Common myeloid progenitor, CD34-positive (primary cell): ENCODE data around the gene VWA3A.

Experiments used
- CTCF ChIA-PET: fragments of 350-600 bp; sonication (Branson Sonifier 250); formaldehyde crosslinking; loops from one replicate; lab custom pipeline; 2021; ENCODE audit warnings: antibody characterized with exemption; lab: Charles Lee
- POLR2A ChIA-PET: fragments of 350-600 bp; sonication (Branson Sonifier 250); formaldehyde crosslinking; loops from one replicate; lab custom pipeline; 2021; ENCODE audit warnings: antibody characterized with exemption; lab: Charles Lee
- DNase-seq, 3 donors: peaks; one replicate each; pipeline versions ENCODE4 v3.0.0 to v3.0.0-alpha.2; 2013
- H3K27ac ChIP-seq, 2 experiments: 1 replicate in 1 of 2; 2 replicates in 1 of 2; pipeline ENCODE4 v1.7.0; 2013; ENCODE audit warnings: inconsistent platforms in 2 of 2, low read length in 2 of 2, mild to moderate bottlenecking in 2 of 2, low read depth in 1 of 2, moderate library complexity in 1 of 2; ENCODE audit not compliant: severe bottlenecking in 2 of 2, insufficient read depth in 1 of 2, poor library complexity in 1 of 2
- H3K27me3 ChIP-seq, 5 experiments: replicated peaks in 2 of 5; 1 replicate in 3 of 5; 2 replicates in 2 of 5; pipeline versions ENCODE4 v1.6.1 to v1.7.0; 2013; ENCODE audit warnings: low read length in 4 of 5, mild to moderate bottlenecking in 2 of 5, moderate library complexity in 2 of 5, inconsistent platforms in 1 of 5; ENCODE audit not compliant: insufficient read depth in 5 of 5, control insufficient read depth in 4 of 5
- H3K36me3 ChIP-seq, 4 experiments: 1 replicate in 2 of 4; 2 replicates in 2 of 4; pipeline versions ENCODE4 v1.6.1 to v1.7.0; 2013; ENCODE audit warnings: low read length in 3 of 4, control low read depth in 1 of 4, mild to moderate bottlenecking in 1 of 4; ENCODE audit not compliant: control insufficient read depth in 4 of 4, insufficient read depth in 4 of 4
- H3K4me1 ChIP-seq, 4 experiments: 1 replicate in 3 of 4; 2 replicates in 1 of 4; pipeline versions ENCODE4 v1.6.1 to v1.7.1; 2013; ENCODE audit warnings: low read length in 3 of 4, mild to moderate bottlenecking in 3 of 4, control low read depth in 1 of 4, inconsistent platforms in 1 of 4, moderate library complexity in 1 of 4; ENCODE audit not compliant: control insufficient read depth in 4 of 4, insufficient read depth in 4 of 4; ENCODE audit errors: control extremely low read depth in 1 of 4
- H3K4me3 ChIP-seq, 7 experiments: 1 replicate in 4 of 7; 2 replicates in 3 of 7; pipeline versions ENCODE4 v1.5.1 to v1.7.0; 2013; ENCODE audit warnings: mild to moderate bottlenecking in 7 of 7, low read length in 6 of 7, moderate library complexity in 6 of 7, inconsistent platforms in 2 of 7, low read depth in 2 of 7, control low read depth in 1 of 7; ENCODE audit not compliant: insufficient read depth in 4 of 7, control insufficient read depth in 1 of 7; ENCODE audit errors: extremely low read depth in 1 of 7
- H3K9me3 ChIP-seq, 5 experiments: 1 replicate in 4 of 5; 2 replicates in 1 of 5; pipeline versions ENCODE4 v1.6.1 to v1.7.1; 2013; ENCODE audit warnings: low read length in 4 of 5, mild to moderate bottlenecking in 2 of 5, inconsistent platforms in 1 of 5, low read depth in 1 of 5, moderate library complexity in 1 of 5; ENCODE audit not compliant: control insufficient read depth in 4 of 5, insufficient read depth in 2 of 5; ENCODE audit errors: control extremely low read depth in 1 of 5
- WGBS: methylation state at CpG from one replicate; pipeline ENCODE4 v1.1.5; 2013; ENCODE audit not compliant: insufficient coverage; 5-methylcytosine and 5-hydroxymethylcytosine counted together

Gene VWA3A

DNA sequence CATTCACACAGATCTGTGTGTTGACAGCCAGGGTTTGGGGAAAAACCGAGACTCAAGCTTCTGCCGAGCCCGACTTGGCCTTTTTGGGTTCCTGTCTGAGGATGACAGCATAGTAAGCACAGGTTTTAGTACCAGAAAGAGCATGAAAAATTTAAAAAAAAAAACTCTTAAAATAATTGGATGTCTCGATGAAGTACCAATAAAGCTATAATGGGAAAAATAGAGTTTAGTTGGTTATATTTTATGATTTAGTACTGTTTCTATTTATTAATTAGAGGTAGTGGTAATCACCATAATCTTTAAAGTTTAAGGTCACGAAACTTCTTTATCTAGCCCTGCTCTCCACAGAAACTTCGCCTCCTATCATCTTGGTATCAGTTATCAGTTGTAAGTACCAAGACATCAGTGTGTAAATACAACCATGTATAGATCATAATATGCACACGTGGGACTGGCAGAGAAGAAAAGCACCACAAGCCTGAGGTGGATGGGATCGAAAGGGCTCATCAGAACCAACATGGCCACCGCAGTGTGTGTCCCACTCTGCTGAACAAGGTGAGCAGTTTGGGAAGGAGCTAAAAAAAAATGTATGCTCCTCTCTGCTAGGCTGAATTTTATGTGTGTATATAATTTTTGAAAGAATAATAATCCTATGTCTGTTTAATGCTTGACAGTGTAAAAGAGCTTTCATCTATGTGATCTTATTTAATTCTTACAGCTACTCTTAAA lies 99.4 kb downstream of the VWA3A start:
- CTCF ChIA-PET: interaction anchor here (0.6 to 2.2 kb wide), 6 partner anchors 10 to 106 kb away, joined by 3 to 14 read pairs (median 5); partner anchors contain the start of gene POLR3E
- Histone ChIP-seq H3K27ac (peak overlapping the region; percentile 25 to 82), H3K36me3 (no peaks in the 10 kb centered on the region), H3K4me3 (peak overlapping the region; percentile 62 to 88 (median 77)), H3K9me3 (no peaks in the 10 kb centered on the region), H3K4me1 (peaks cover 23 to 61% (median 47%) of the 10 kb centered on the region in 4 experiments), H3K27me3 (no peaks in the 10 kb centered on the region)
- WGBS: 6% methylated on average over 6 of the region's 9 CpGs
- DNase-seq: peak in 2 of 3 donors; percentile 24 to 33
- POLR2A ChIA-PET: interaction anchor here (0.8 to 1.0 kb wide), 2 partner anchors 105 to 106 kb away, joined by 3 to 5 read pairs; partner anchors contain the start of gene POLR3E

GRCh38 chr16:22192261-22193062 lies 100.1 kb downstream of the VWA3A start:
- ChIA-PET POLR2A (interaction anchor here (1.0 kb wide), 1 partner anchor 105 kb away, joined by 5 read pairs; the partner anchor contains the start of gene POLR3E), CTCF (interaction anchor here (0.6 to 2.2 kb wide), 8 partner anchors 9 to 119 kb away, joined by 3 to 14 read pairs (median 4); partner anchors contain the start of gene POLR3E)
- Histone ChIP-seq H3K4me1 (peaks cover 23 to 61% (median 47%) of the 10 kb centered on the region in 4 experiments), H3K36me3 (no peaks in the 10 kb centered on the region), H3K27ac (peak overlapping the region in 1 of 2 experiments; percentile 82), H3K9me3 (no peaks in the 10 kb centered on the region), H3K27me3 (no peaks in the 10 kb centered on the region), H3K4me3 (peak overlapping the region in 6 of 7 experiments; percentile 72 to 88 (median 80))
- 18% methylated on average over 15 of the region's 16 CpGs for WGBS
- peak; percentile 88 to 94 (median 93) for DNase-seq

GRCh38 chr16:22193063-22193411 lies 100.7 kb downstream of the VWA3A start:
- POLR2A ChIA-PET: no interaction called here

GRCh38 chr16:22194707-22195444 lies 102.5 kb downstream of the VWA3A start:
- WGBS: 82% methylated on average over 6 of the region's 9 CpGs
- peak overlapping the region in 1 of 2 experiments; percentile 14 for H3K27ac ChIP-seq
- CTCF ChIA-PET: interaction anchor here (1.1 to 2.9 kb wide), 6 partner anchors 10 to 106 kb away, joined by 3 to 13 read pairs (median 7); partner anchors contain the start of gene POLR3E
- H3K27me3 ChIP-seq: no peaks in the 10 kb centered on the region
- DNase-seq: peak in 2 of 3 donors; percentile 62
- peaks cover 11 to 41% (median 31%) of the 10 kb centered on the region in 4 experiments for H3K4me1 ChIP-seq
- POLR2A ChIA-PET: interaction anchor here (0.8 kb wide), 1 partner anchor 12 kb away, joined by 3 read pairs; no protein-coding TSS in a partner anchor
- no peaks in the 10 kb centered on the region for H3K36me3 ChIP-seq
- no peaks in the 10 kb centered on the region for H3K9me3 ChIP-seq
- peak overlapping the region in 1 of 7 experiments; percentile 93 for H3K4me3 ChIP-seq

More at GRCh38 chr16:22193063-22193411, 100.7 kb downstream of the VWA3A start:
- H3K27me3 ChIP-seq: no peaks in the 10 kb centered on the region
- peak overlapping the region in 1 of 7 experiments; percentile 85 for H3K4me3 ChIP-seq
- no peak overlapping the region for H3K27ac ChIP-seq
- DNase-seq: no peak
- WGBS: no CpG with 5 or more reads among the region's 2 CpGs
- no peaks in the 10 kb centered on the region for H3K9me3 ChIP-seq
- no peaks in the 10 kb centered on the region for H3K36me3 ChIP-seq
- CTCF ChIA-PET: interaction anchor here (0.9 to 2.2 kb wide), 6 partner anchors 11 to 118 kb away, joined by 3 to 14 read pairs (median 5); partner anchors contain the start of gene POLR3E
- H3K4me1 ChIP-seq: peaks cover 23 to 59% (median 46%) of the 10 kb centered on the region in 4 experiments

DNA sequence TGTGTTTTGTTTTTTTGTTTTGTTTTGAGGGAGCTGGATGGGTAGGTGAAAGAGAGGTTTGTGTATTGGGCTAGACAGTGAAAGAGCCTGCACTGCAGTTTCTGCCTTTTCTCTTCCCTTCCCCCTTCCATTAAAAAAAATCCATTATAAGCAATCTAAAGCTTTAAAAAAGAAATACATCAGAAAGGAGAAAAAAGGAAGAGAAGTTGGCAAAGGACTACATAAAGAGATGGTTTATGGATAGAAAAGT lies 103.0 kb downstream of the VWA3A start:
- Histone ChIP-seq H3K27ac (peak overlapping the region in 1 of 2 experiments; percentile 14), H3K36me3 (no peaks in the 10 kb centered on the region), H3K4me3 (peak overlapping the region in 4 of 7 experiments; percentile 69 to 95 (median 90)), H3K27me3 (no peaks in the 10 kb centered on the region), H3K4me1 (peaks cover 11 to 37% (median 28%) of the 10 kb centered on the region in 4 experiments), H3K9me3 (no peaks in the 10 kb centered on the region)
- POLR2A ChIA-PET: no interaction called here
- no peak for DNase-seq
- CTCF ChIA-PET: interaction anchor here (1.1 to 2.9 kb wide), 6 partner anchors 9 to 105 kb away, joined by 3 to 13 read pairs (median 7); partner anchors contain the start of gene POLR3E

- Histone ChIP-seq H3K27me3 (no peaks in the 10 kb centered on the region), H3K27ac (peak overlapping the region in 1 of 2 experiments; percentile 63), H3K9me3 (no peaks in the 10 kb centered on the region), H3K4me1 (peaks cover 11 to 37% (median 28%) of the 10 kb centered on the region in 4 experiments), H3K36me3 (no peaks in the 10 kb centered on the region), H3K4me3 (peak overlapping the region; percentile 44 to 95 (median 77))
- DNase-seq: peak; percentile 89 to 94 (median 90)
- 2% methylated on average over 23 of the region's 39 CpGs for WGBS
- ChIA-PET POLR2A (no interaction called here), CTCF (interaction anchor here (0.6 to 2.9 kb wide), 10 partner anchors 9 to 108 kb away, joined by 3 to 13 read pairs (median 3); partner anchors contain the start of gene POLR3E)
Measured at GRCh38 chr16:22195695-22196558, 103.6 kb downstream of the VWA3A start.
